IPS DF 6.9 (cell line): ENCODE data around the gene SKAP1.
"Not testable (repeated sequence)": the region's sequence is repeated elsewhere in the genome, so short reads cannot be mapped to it uniquely, and the experiment has no call there.

Experiments
- DNase-seq: peaks from one replicate; pipeline ENCODE4 v3.0.0-alpha.2; 2013; ENCODE audit warnings: low read depth, low spot score
- H3K27ac ChIP-seq: one replicate; pipeline ENCODE4 v1.5.1; 2013; ENCODE audit warnings: low read length, control low read depth
- H3K27me3 ChIP-seq: 2 replicates; pipeline ENCODE4 v1.6.1; 2013; ENCODE audit warnings: mild to moderate bottlenecking, low read length; ENCODE audit not compliant: control insufficient read depth, insufficient read depth
- H3K36me3 ChIP-seq: 2 replicates; pipeline ENCODE4 v1.6.1; 2013; ENCODE audit warnings: low read length; ENCODE audit not compliant: control insufficient read depth, insufficient read depth
- H3K4me1 ChIP-seq: 2 replicates; pipeline ENCODE4 v1.6.1; 2013; ENCODE audit warnings: low read length; ENCODE audit not compliant: control insufficient read depth, insufficient read depth
- H3K4me3 ChIP-seq: 2 replicates; pipeline ENCODE4 v1.5.1; 2013; ENCODE audit warnings: mild to moderate bottlenecking, low read length
- H3K9me3 ChIP-seq: 2 replicates; pipeline ENCODE4 v1.6.1; 2013; ENCODE audit warnings: low read length, inconsistent platforms; ENCODE audit not compliant: control insufficient read depth, insufficient read depth
- WGBS: extraction: QIAGEN DNeasy Blood & Tissue Kit; methylation state at CpG from one replicate; pipeline ENCODE4 v1.1.7; 2013; ENCODE audit warnings: mixed read lengths, missing lambda C conversion rate; ENCODE audit not compliant: insufficient read length, insufficient coverage; 5-methylcytosine and 5-hydroxymethylcytosine counted together

The SKAP1 gene

GRCh38 chr17:48286917-48287316 is 143.1 kb downstream of the SKAP1 start:
- H3K27ac ChIP-seq, H3K36me3 ChIP-seq, DNase-seq, H3K4me3 ChIP-seq, H3K27me3 ChIP-seq, H3K9me3 ChIP-seq, H3K4me1 ChIP-seq: not testable (repeated sequence)
- no CpG with 5 or more reads among the region's 9 CpGs for WGBS

GRCh38 chr17:48285614-48286013 is 144.4 kb downstream of the SKAP1 start:
- no peaks in the 10 kb centered on the region for H3K27me3 ChIP-seq
- no peaks in the 10 kb centered on the region for H3K9me3 ChIP-seq

GRCh38 chr17:48283907-48284306 is 146.1 kb downstream of the SKAP1 start:
- WGBS = no CpG with 5 or more reads among the region's 1 CpG
- no peaks in the 10 kb centered on the region for H3K36me3 ChIP-seq
- H3K4me1 ChIP-seq = no peaks in the 10 kb centered on the region
- no peaks in the 10 kb centered on the region for H3K9me3 ChIP-seq
- H3K27me3 ChIP-seq = no peaks in the 10 kb centered on the region
- H3K27ac ChIP-seq = no peak overlapping the region
- DNase-seq = no peak
- no peak overlapping the region for H3K4me3 ChIP-seq

More at GRCh38 chr17:48285614-48286013, 144.4 kb downstream of the SKAP1 start:
- H3K27ac ChIP-seq = no peak overlapping the region
- no peak for DNase-seq
- H3K4me1 ChIP-seq = no peaks in the 10 kb centered on the region
- no peaks in the 10 kb centered on the region for H3K36me3 ChIP-seq
- H3K4me3 ChIP-seq = no peak overlapping the region

GRCh38 chr17:48283411-48283810 is 146.6 kb downstream of the SKAP1 start:
- no peak for DNase-seq
- Histone ChIP-seq H3K36me3 (no peaks in the 10 kb centered on the region), H3K27ac (no peak overlapping the region), H3K9me3 (no peaks in the 10 kb centered on the region), H3K27me3 (no peaks in the 10 kb centered on the region), H3K4me1 (no peaks in the 10 kb centered on the region), H3K4me3 (no peak overlapping the region)
- WGBS = no CpG with 5 or more reads among the region's 2 CpGs

- DNase-seq = no peak
- no peaks in the 10 kb centered on the region for H3K36me3 ChIP-seq
- no peaks in the 10 kb centered on the region for H3K27me3 ChIP-seq
- no peaks in the 10 kb centered on the region for H3K4me1 ChIP-seq
- H3K27ac ChIP-seq = no peak overlapping the region
- WGBS = no CpG with 5 or more reads among the region's 2 CpGs
- H3K4me3 ChIP-seq = no peak overlapping the region
- no peaks in the 10 kb centered on the region for H3K9me3 ChIP-seq
These were observed 147.7 kb downstream of the SKAP1 start for GRCh38 chr17:48282303-48282702.

GRCh38 chr17:48278760-48279491 is 151.1 kb downstream of the SKAP1 start:
- Histone ChIP-seq H3K9me3 (no peaks in the 10 kb centered on the region), H3K27ac (no peak overlapping the region), H3K27me3 (no peaks in the 10 kb centered on the region), H3K36me3 (no peaks in the 10 kb centered on the region), H3K4me1 (no peaks in the 10 kb centered on the region), H3K4me3 (no peak overlapping the region)
- WGBS = no CpG with 5 or more reads among the region's 5 CpGs
- no peak for DNase-seq

GRCh38 chr17:48276776-48277175 is 153.2 kb downstream of the SKAP1 start:
- Histone ChIP-seq H3K27me3 (no peaks in the 10 kb centered on the region), H3K9me3 (no peaks in the 10 kb centered on the region), H3K4me1 (no peaks in the 10 kb centered on the region), H3K4me3 (no peak overlapping the region), H3K27ac (no peak overlapping the region), H3K36me3 (no peaks in the 10 kb centered on the region)
- no peak for DNase-seq
- no CpG with 5 or more reads among the region's 1 CpG for WGBS

GRCh38 chr17:48270899-48271298 is 159.1 kb downstream of the SKAP1 start:
- H3K27me3 ChIP-seq = no peaks in the 10 kb centered on the region
- no peaks in the 10 kb centered on the region for H3K36me3 ChIP-seq
- no peaks in the 10 kb centered on the region for H3K9me3 ChIP-seq
- H3K4me3 ChIP-seq = no peak overlapping the region
- no peaks in the 10 kb centered on the region for H3K4me1 ChIP-seq
- WGBS = no CpG with 5 or more reads among the region's 2 CpGs
- H3K27ac ChIP-seq = no peak overlapping the region
- no peak for DNase-seq

GRCh38 chr17:48269209-48269608 is 160.8 kb downstream of the SKAP1 start:
- H3K27ac ChIP-seq = no peak overlapping the region
- no peak for DNase-seq
- H3K4me3 ChIP-seq = no peak overlapping the region
- H3K27me3 ChIP-seq = no peaks in the 10 kb centered on the region
- no peaks in the 10 kb centered on the region for H3K36me3 ChIP-seq
- H3K4me1 ChIP-seq = no peaks in the 10 kb centered on the region
- WGBS = no CpG with 5 or more reads among the region's 1 CpG
- no peaks in the 10 kb centered on the region for H3K9me3 ChIP-seq

GRCh38 chr17:48263731-48264035 is 166.3 kb downstream of the SKAP1 start:
- Histone ChIP-seq H3K9me3 (no peaks in the 10 kb centered on the region), H3K4me3 (no peak overlapping the region), H3K27ac (no peak overlapping the region), H3K4me1 (no peaks in the 10 kb centered on the region), H3K36me3 (no peaks in the 10 kb centered on the region), H3K27me3 (no peaks in the 10 kb centered on the region)
- no peak for DNase-seq
- WGBS = no CpG with 5 or more reads among the region's 8 CpGs

GRCh38 chr17:48262982-48263730 is 166.9 kb downstream of the SKAP1 start:
- Histone ChIP-seq H3K9me3 (no peaks in the 10 kb centered on the region), H3K27me3 (no peaks in the 10 kb centered on the region), H3K4me3 (no peak overlapping the region), H3K36me3 (no peaks in the 10 kb centered on the region), H3K4me1 (no peaks in the 10 kb centered on the region), H3K27ac (no peak overlapping the region)
- no CpG with 5 or more reads among the region's 2 CpGs for WGBS
- DNase-seq = no peak
